ENCODE data around the gene REPS2.

Gene REPS2

DNA sequence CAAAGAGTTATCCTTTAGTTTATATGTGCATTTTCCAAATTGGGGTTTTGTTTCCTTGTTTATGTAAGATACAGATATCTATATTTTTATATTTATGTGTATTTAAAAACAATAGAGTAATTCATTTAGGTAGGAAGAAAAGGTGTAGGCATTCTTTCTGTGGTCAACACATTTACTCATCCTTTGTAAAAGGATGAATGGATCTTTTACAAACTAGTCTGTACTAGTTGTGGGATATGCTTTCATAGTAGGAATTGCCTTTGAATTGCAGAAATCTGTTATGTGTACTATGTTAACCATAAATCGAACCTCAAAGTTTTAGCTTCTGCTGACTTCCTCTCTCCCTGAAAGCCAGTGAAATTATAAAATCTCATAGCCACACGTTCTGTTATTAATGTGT lies 128.5 kb downstream of the REPS2 start:
- Histone ChIP-seq H3K36me3 (ENCODE audit: control insufficient read depth, low read depth, low read length) (no peaks in the 10 kb centered on the region), H3K9me3 (ENCODE audit: control insufficient read depth, low read depth, low read length) (no peaks in the 10 kb centered on the region), H3K4me3 (ENCODE audit: low read length) (no peak overlapping the region), H3K4me1 (ENCODE audit: control insufficient read depth, low read depth, low read length) (no peaks in the 10 kb centered on the region), H3K27ac (ENCODE audit: low read length) (no peak overlapping the region), H3K27me3 (ENCODE audit: control insufficient read depth, insufficient read depth, low read length) (no peaks in the 10 kb centered on the region), H3K9ac (ENCODE audit: low read length) (no peak overlapping the region)

DNA sequence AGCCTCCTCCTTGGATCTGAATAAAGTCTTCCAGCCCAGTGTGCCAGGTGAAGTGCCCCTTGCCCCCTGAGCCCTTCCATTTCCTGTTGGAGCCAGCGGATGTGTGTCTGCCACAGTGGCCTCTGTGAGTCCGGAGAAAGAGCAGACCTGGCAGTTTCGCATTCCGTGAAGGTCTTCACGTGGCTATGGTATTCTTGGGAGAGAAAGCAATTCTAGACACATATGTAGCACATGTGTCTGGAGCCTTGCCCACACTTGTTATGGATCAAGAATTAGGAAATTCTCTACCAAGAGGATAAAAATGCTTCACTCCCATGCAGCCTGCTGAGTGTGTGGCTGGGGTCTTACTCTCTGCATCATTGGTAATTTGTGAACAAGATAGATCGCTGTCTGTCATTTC lies 130.9 kb downstream of the REPS2 start:
- Histone ChIP-seq H3K4me3 (ENCODE audit: low read length) (no peak overlapping the region), H3K27ac (ENCODE audit: low read length) (no peak overlapping the region), H3K27me3 (ENCODE audit: control insufficient read depth, insufficient read depth, low read length) (no peaks in the 10 kb centered on the region), H3K4me1 (ENCODE audit: control insufficient read depth, low read depth, low read length) (no peaks in the 10 kb centered on the region), H3K9me3 (ENCODE audit: control insufficient read depth, low read depth, low read length) (no peaks in the 10 kb centered on the region), H3K36me3 (ENCODE audit: control insufficient read depth, low read depth, low read length) (no peaks in the 10 kb centered on the region), H3K9ac (ENCODE audit: low read length) (no peak overlapping the region)

DNA sequence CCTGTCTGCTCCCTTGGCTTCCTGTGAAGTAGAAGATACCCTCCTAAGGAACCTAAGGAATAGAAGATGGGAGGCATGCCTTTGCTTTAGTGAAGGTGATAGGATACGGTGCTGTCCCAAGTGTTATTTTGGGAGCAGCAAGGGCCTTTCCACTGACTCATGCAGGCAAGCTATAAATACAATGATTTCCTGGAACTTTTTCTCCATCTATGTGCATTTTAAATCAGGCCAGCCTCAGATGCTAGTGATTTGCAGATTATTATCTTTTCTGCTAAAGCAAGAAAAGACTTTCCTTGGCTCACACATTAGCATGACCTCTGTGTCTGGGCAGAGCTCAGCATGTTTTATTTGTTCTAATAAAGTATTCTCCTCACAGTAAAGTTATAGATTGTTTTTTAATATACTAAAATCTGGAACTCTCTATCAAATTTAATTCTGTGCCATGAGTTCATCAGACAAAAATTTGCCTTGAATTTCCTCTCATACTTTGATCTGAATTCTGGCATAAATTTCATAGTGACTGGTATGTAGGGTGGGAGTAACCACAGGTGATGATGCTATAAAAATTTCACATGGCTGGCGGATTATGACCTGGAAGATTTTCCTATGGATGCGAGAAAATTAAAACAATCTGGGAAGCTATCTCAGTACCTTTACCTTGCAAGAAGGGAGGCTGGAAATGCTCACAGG lies 131.7 kb downstream of the REPS2 start:
- Histone ChIP-seq H3K36me3 (ENCODE audit: control insufficient read depth, low read depth, low read length) (no peaks in the 10 kb centered on the region), H3K27ac (ENCODE audit: low read length) (no peak overlapping the region), H3K4me3 (ENCODE audit: low read length) (no peak overlapping the region), H3K9ac (ENCODE audit: low read length) (no peak overlapping the region), H3K4me1 (ENCODE audit: control insufficient read depth, low read depth, low read length) (no peaks in the 10 kb centered on the region), H3K27me3 (ENCODE audit: control insufficient read depth, insufficient read depth, low read length) (no peaks in the 10 kb centered on the region), H3K9me3 (ENCODE audit: control insufficient read depth, low read depth, low read length) (no peaks in the 10 kb centered on the region)

DNA sequence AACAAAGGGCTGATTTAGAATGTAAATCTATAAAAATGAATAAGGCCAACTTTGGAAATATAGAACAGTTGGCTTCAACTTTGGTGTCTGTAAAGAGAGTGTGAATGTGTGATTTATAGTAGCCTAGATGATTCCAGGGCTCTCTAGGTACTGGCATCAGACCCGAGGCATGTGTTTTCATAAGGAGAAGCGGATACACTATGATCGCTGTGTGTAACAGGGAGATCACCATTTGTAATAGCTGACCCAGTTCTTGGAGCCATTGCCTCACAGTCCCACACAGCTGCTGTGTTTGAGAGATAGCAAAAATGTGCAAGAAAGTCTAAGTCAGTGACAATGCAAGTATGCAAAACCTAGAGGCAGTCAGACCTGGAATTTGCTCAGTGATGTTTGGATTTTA lies 135.1 kb downstream of the REPS2 start:
- no peak overlapping the region for H3K27ac ChIP-seq (ENCODE audit: low read length)
- H3K27me3 ChIP-seq (ENCODE audit: control insufficient read depth, insufficient read depth, low read length) = no peaks in the 10 kb centered on the region
- H3K9me3 ChIP-seq (ENCODE audit: control insufficient read depth, low read depth, low read length) = no peaks in the 10 kb centered on the region
- no peaks in the 10 kb centered on the region for H3K36me3 ChIP-seq (ENCODE audit: control insufficient read depth, low read depth, low read length)
- no peak overlapping the region for H3K9ac ChIP-seq (ENCODE audit: low read length)
- no peak overlapping the region for H3K4me3 ChIP-seq (ENCODE audit: low read length)
- no peaks in the 10 kb centered on the region for H3K4me1 ChIP-seq (ENCODE audit: control insufficient read depth, low read depth, low read length)

DNA sequence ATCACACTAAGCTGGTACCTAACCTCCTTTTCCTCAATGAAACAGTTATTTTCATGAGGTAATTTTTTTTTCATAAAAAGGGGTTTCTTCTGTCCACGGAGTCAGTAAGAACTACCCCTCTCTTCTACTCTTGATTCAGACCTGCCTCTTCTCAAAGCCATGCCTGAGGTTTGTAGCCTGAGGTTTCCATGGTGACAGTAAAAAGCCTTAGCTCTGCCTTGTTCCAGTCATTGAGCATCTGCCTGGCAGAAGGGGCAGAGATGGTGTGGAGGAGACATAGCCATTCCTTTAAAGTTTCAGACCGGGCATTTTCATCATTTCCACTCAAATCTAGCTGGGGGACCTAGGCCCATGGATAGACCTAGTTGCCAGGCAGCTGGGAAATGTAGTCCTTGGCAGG lies 135.5 kb downstream of the REPS2 start:
- Histone ChIP-seq H3K9me3 (ENCODE audit: control insufficient read depth, low read depth, low read length) (no peaks in the 10 kb centered on the region), H3K4me1 (ENCODE audit: control insufficient read depth, low read depth, low read length) (no peaks in the 10 kb centered on the region), H3K36me3 (ENCODE audit: control insufficient read depth, low read depth, low read length) (no peaks in the 10 kb centered on the region), H3K27ac (ENCODE audit: low read length) (no peak overlapping the region), H3K9ac (ENCODE audit: low read length) (no peak overlapping the region), H3K4me3 (ENCODE audit: low read length) (no peak overlapping the region), H3K27me3 (ENCODE audit: control insufficient read depth, insufficient read depth, low read length) (no peaks in the 10 kb centered on the region)

DNA sequence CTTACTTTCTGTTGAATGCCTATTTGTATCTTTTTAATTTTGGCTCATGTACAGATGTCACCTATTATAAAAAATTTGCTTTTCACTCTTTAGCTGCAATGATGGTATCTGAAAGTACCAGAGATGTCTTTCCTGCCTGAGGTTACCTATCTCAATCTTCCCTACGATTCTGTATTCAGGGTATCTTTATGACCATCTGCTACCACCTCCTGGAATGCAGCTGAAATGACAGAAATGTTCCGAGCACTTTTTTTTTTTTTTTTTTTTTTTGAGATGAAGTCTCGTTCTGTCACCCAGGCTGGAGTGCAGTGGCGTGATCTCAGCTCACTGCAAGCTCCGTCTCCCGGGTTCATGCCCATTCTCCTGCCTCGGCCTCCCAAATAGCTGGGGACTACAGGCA lies 136.4 kb downstream of the REPS2 start:
- H3K27me3 ChIP-seq (ENCODE audit: control insufficient read depth, insufficient read depth, low read length) = no peaks in the 10 kb centered on the region
- no peak overlapping the region for H3K4me3 ChIP-seq (ENCODE audit: low read length)
- no peak overlapping the region for H3K27ac ChIP-seq (ENCODE audit: low read length)
- no peak overlapping the region for H3K9ac ChIP-seq (ENCODE audit: low read length)
- H3K4me1 ChIP-seq (ENCODE audit: control insufficient read depth, low read depth, low read length) = no peaks in the 10 kb centered on the region
- H3K36me3 ChIP-seq (ENCODE audit: control insufficient read depth, low read depth, low read length) = no peaks in the 10 kb centered on the region
- no peaks in the 10 kb centered on the region for H3K9me3 ChIP-seq (ENCODE audit: control insufficient read depth, low read depth, low read length)

DNA sequence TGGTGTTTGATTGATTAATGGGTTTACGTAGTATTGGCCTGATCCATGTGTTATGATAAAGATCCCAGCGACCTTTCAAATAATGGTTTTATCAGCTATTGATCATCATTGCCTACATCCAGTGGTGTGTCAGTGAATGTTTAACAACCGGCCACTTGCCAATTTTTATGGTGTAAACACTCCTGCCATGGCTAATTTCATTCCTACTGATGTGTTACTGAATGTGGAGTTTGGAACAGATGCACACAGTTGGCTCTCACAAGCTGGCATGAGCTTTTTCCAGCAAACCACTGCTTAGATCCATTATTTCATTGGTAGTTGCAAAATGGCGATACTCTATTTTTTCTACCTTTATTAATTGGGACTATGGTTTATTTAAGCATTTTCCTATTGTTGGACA lies 139.9 kb downstream of the REPS2 start:
- Histone ChIP-seq H3K9me3 (ENCODE audit: control insufficient read depth, low read depth, low read length) (no peaks in the 10 kb centered on the region), H3K27me3 (ENCODE audit: control insufficient read depth, insufficient read depth, low read length) (no peaks in the 10 kb centered on the region), H3K27ac (ENCODE audit: low read length) (no peak overlapping the region), H3K4me1 (ENCODE audit: control insufficient read depth, low read depth, low read length) (no peaks in the 10 kb centered on the region), H3K36me3 (ENCODE audit: control insufficient read depth, low read depth, low read length) (no peaks in the 10 kb centered on the region), H3K9ac (ENCODE audit: low read length) (no peak overlapping the region), H3K4me3 (ENCODE audit: low read length) (no peak overlapping the region)

DNA sequence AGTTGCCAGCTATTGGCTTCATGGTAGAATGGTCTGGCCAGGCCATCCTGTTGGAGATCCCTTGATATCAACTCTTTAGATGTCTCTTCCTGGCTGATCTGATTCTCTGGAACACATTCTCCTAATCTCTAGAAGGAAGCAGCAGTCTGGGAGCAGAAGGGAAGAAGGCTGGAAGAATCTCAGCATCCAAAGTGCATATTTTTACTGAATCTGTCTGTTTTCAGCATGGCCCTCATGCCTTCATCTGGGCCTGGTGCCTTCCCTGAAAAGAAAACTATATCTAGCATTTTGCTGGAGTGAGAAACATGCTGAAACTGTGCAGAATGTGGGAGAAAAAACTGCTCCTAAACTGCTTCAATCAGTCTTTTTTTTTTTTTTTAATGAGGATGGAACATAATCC lies 148.7 kb downstream of the REPS2 start:
- no peak overlapping the region for H3K4me3 ChIP-seq (ENCODE audit: low read length)
- no peaks in the 10 kb centered on the region for H3K36me3 ChIP-seq (ENCODE audit: control insufficient read depth, low read depth, low read length)
- no peaks in the 10 kb centered on the region for H3K9me3 ChIP-seq (ENCODE audit: control insufficient read depth, low read depth, low read length)
- no peak overlapping the region for H3K9ac ChIP-seq (ENCODE audit: low read length)
- no peaks in the 10 kb centered on the region for H3K27me3 ChIP-seq (ENCODE audit: control insufficient read depth, insufficient read depth, low read length)
- no peaks in the 10 kb centered on the region for H3K4me1 ChIP-seq (ENCODE audit: control insufficient read depth, low read depth, low read length)
- no peak overlapping the region for H3K27ac ChIP-seq (ENCODE audit: low read length)

DNA sequence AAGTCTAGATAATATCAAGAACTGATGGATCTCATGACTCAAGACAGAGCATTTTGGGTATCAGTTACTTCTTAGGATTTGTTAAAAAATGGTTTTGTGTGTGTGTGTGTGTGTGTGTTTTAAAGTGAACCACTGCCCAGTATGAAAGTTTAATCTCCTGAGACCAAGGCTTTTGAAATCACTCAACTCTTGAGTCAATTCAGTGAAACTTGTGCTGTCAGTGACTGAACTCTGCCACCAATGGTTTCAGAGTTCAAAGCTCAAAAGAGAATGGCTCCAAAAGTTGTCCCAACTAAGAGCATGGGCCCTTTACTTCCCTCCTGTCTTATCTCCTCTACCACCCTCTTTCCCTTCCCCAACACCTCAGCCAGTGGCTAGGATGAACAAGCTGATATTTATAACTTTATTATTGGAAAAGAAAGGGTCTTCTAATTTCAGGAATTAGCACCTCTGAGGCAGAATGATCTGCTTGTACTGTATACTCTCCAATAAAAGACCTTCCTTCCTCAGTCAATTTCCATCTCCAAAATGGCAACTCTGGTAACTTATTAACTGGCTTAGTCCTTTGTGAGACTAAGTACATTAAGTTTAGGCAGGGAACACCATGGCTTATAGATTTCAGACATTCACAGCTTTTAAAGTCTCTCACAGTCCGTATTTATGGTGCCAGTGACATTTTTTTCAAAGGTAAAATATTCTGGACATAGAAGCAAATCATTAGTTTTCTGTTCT lies 152.2 kb downstream of the REPS2 start:
- Histone ChIP-seq H3K4me1 (ENCODE audit: control insufficient read depth, low read depth, low read length) (no peaks in the 10 kb centered on the region), H3K27ac (ENCODE audit: low read length) (no peak overlapping the region), H3K4me3 (ENCODE audit: low read length) (no peak overlapping the region), H3K9me3 (ENCODE audit: control insufficient read depth, low read depth, low read length) (no peaks in the 10 kb centered on the region), H3K36me3 (ENCODE audit: control insufficient read depth, low read depth, low read length) (no peaks in the 10 kb centered on the region), H3K9ac (ENCODE audit: low read length) (no peak overlapping the region), H3K27me3 (ENCODE audit: control insufficient read depth, insufficient read depth, low read length) (no peaks in the 10 kb centered on the region)

DNA sequence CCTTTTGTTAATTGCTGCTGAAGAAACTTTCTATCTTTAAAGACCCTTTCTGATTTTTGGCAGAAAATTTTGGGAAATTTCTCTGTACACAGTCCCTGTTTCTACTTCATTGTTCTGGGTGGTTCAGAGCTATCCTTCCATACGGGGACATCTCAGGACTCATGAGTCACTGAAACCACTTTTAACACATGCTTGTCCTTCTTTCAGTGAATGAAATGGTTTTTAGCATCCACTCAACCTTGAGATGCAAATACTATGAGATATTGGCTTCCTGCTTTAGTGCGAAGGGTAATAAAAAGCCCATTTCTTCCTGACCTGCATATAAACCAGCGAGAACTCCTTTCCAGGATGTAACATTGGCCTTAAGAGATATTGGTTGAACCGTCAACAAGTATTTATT lies 158.0 kb downstream of the REPS2 start:
- no peaks in the 10 kb centered on the region for H3K27me3 ChIP-seq (ENCODE audit: control insufficient read depth, insufficient read depth, low read length)
- no peaks in the 10 kb centered on the region for H3K9me3 ChIP-seq (ENCODE audit: control insufficient read depth, low read depth, low read length)
- no peak overlapping the region for H3K4me3 ChIP-seq (ENCODE audit: low read length)
- H3K9ac ChIP-seq (ENCODE audit: low read length) = no peak overlapping the region
- no peak overlapping the region for H3K27ac ChIP-seq (ENCODE audit: low read length)
- no peaks in the 10 kb centered on the region for H3K4me1 ChIP-seq (ENCODE audit: control insufficient read depth, low read depth, low read length)
- H3K36me3 ChIP-seq (ENCODE audit: control insufficient read depth, low read depth, low read length) = no peaks in the 10 kb centered on the region

DNA sequence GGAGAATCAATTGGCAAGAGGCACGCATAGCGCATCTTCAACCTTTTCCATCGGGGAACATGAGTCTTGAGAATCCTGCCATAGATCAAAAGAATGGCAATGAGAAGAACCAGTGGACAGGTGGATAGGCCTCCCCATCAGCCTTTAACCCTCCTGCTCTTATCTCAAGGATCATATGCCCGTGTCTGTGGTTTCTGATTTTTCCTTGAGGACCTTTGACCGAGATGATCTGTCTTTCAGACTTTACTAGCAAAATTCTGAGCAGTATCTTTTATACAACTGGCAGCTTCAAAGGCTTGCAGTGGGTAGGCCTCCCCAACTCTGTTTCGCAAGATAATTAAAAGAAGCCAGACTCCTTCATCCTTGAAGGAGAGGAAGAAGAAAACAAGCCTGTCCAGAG lies 174.4 kb downstream of the REPS2 start:
- Histone ChIP-seq H3K36me3 (ENCODE audit: control insufficient read depth, low read depth, low read length) (no peaks in the 10 kb centered on the region), H3K9me3 (ENCODE audit: control insufficient read depth, low read depth, low read length) (no peaks in the 10 kb centered on the region), H3K27me3 (ENCODE audit: control insufficient read depth, insufficient read depth, low read length) (no peaks in the 10 kb centered on the region), H3K9ac (ENCODE audit: low read length) (no peak overlapping the region), H3K4me3 (ENCODE audit: low read length) (no peak overlapping the region), H3K4me1 (ENCODE audit: control insufficient read depth, low read depth, low read length) (no peaks in the 10 kb centered on the region), H3K27ac (ENCODE audit: low read length) (no peak overlapping the region)

DNA sequence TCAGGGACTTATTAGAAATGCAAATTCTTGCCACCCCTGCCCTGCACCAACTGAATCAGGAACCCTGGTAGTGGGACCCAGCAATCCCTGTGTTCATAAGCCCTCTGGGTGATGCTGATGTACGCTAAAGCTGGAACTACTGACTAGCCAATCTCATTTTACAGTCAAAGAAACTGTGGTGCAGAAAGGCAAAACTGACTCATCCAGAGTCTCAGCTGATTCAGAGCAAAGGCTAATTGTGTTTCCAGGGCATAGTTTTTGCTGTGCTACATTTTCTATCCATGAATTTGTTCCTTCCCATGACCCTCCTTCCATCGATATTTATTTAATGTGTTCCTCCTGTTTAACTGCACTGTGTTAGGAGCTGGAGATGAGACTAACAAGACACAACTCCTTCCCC lies 207.5 kb downstream of the REPS2 start:
- Histone ChIP-seq H3K36me3 (ENCODE audit: control insufficient read depth, low read depth, low read length) (no peaks in the 10 kb centered on the region), H3K9ac (ENCODE audit: low read length) (no peak overlapping the region), H3K4me3 (ENCODE audit: low read length) (no peak overlapping the region), H3K9me3 (ENCODE audit: control insufficient read depth, low read depth, low read length) (no peaks in the 10 kb centered on the region), H3K4me1 (ENCODE audit: control insufficient read depth, low read depth, low read length) (no peaks in the 10 kb centered on the region), H3K27ac (ENCODE audit: low read length) (no peak overlapping the region), H3K27me3 (ENCODE audit: control insufficient read depth, insufficient read depth, low read length) (no peaks in the 10 kb centered on the region)

All from iPS-18a (cell line).